ENCODE data around the gene ZBTB39.

DNA sequence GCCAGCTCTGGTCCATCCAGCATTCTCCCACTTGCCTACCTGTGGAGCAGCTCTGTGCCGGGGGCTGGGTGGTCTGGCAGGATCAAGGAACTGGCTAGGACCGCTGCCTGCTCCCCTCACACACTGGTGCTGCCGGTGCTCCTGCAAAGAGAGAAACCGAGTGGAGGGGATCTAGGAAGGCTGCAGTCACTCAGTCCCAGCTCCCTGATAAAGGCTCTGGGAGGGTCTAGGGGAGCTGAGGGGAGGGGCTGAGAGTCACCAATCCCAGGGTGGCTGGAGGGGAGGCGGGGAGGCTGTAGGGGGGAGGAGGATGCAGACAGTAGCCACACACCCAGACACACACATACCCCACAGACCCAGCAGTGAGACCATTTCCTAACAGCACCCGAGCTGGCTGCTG is 10.0 kb upstream of the ZBTB39 start, which contains the start of gene TAC3:
- TF ChIP-seq, protein P1, sequence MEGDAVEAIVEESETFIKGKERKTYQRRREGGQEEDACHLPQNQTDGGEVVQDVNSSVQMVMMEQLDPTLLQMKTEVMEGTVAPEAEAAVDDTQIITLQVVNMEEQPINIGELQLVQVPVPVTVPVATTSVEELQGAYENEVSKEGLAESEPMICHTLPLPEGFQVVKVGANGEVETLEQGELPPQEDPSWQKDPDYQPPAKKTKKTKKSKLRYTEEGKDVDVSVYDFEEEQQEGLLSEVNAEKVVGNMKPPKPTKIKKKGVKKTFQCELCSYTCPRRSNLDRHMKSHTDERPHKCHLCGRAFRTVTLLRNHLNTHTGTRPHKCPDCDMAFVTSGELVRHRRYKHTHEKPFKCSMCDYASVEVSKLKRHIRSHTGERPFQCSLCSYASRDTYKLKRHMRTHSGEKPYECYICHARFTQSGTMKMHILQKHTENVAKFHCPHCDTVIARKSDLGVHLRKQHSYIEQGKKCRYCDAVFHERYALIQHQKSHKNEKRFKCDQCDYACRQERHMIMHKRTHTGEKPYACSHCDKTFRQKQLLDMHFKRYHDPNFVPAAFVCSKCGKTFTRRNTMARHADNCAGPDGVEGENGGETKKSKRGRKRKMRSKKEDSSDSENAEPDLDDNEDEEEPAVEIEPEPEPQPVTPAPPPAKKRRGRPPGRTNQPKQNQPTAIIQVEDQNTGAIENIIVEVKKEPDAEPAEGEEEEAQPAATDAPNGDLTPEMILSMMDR (IDR thresholded peaks at IDR 0.05; ENCODE audit: low read depth, low read length) = no peak
- TF ChIP-seq POLR2A (IDR thresholded peaks at IDR 0.05; ENCODE audit: extremely low read depth, insufficient read length) = no peak
- TF ChIP-seq, protein P2, sequence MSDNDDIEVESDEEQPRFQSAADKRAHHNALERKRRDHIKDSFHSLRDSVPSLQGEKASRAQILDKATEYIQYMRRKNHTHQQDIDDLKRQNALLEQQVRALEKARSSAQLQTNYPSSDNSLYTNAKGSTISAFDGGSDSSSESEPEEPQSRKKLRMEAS (IDR thresholded peaks at IDR 0.05; ENCODE audit: low read depth, low read length) = no peak
- TF ChIP-seq MYC (IDR thresholded peaks at IDR 0.05; ENCODE audit: low read depth, low read length) = no peak

Measured in NB4 (cell line).